Limb (tissue), 2 donors: ENCODE data around the gene TPBGL.

ENCODE experiments used
- DNase-seq, 2 donors: peaks; one replicate each; pipeline ENCODE4 v3.0.0-alpha.2; 2016; ENCODE audit errors: extremely low spot score in 2 of 2

TPBGL gene

DNA sequence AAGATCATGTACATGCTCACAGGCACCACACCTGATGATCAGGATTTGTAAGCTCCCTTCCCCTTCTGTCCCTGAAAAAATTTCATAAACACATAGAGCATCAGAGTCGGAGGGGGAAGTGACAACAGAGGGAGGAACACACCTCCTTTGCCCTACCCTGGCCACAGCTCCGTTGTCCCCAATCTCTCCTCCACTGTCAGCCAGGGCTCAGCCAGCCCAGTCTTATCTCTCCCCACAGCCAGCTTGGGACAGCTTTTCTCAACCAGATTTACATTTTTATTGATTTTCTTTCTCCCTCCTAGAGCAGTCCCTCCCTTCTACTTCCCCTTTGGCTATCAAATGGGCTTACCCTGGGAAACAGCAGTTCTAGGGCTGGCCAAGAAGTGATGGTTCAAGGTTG, 32.1 kb upstream of the TPBGL start:
- no peak for DNase-seq

DNA sequence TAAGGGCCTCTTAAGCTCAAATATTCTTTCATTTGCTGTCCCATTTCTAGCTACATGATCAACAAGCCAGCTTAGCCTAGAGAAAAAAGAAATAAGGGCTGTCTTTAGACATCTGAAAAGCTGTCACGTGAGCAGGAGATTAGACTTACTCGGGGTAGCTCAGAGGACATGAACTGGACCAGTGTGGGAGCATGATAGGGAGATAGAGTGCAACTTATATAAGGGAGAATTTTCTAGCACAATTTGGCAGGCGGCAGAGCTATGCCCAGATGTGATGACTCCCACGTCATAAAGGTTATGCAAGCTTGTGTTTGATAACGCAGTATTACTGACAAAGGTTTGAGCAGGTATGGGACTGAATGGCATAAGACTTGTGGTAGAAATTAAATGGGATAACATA, 28.2 kb upstream of the TPBGL start:
- DNase-seq, result no peak

DNA sequence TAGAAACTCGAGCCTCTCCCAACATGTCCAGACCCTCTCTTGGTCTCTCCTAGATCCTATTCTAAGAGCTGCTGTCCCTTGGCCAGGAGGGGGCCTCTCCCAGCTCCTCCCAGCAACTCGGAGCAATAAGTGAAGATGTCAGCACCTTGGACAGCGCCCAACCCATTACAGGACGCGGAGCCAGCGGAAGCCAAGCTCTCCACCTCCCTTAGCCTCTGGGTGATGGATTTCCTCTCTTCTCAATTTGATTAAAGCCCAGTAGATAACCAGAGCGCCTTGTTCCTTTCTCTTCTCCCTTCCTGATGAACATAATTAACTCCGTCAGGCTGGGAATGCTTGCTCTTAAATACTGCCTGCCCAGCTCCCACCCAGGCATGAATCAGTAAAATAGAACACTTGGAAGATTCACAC, 26.2 kb upstream of the TPBGL start:
- peak; percentile 77 to 86 for DNase-seq

DNA sequence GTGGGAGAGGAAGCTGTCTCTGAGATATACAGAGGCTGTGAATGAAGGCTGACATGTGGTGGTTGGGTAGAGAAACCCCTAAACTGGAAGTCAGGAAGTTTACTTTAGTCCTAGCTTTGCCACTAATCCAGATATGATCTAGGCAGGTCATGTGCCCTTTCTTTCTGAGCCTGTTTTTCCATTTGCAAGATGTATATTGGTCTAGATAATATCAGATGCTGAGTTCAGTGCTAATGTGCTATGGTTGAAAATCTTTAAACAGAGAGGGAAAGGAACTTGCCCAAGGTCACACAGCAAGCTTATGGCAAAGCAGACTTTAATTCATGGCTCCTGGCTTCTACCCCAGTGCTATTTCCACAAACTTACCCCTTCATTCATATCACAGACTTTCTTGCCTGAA, 25.7 kb upstream of the TPBGL start:
- DNase-seq, result no peak

DNA sequence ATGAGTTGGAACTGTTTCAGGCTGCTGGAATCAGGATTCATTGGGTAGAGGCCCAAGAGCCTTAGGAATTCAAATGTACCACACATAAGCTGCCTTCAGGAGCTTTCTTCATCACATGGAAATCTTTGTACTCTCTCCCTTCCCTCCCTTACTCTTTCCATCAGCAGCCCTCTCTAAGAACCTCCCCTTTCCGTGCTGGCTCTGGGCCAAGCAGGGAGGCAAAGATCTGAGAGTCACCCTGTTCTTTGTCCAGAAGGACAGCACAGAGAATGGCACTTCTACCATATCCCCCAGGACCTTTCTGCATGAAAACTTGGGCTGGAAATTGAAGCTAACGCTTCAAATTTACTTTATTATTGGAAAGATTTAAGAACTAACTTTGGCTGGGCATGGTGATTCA, 20.7 kb upstream of the TPBGL start:
- DNase-seq, result no peak

DNA sequence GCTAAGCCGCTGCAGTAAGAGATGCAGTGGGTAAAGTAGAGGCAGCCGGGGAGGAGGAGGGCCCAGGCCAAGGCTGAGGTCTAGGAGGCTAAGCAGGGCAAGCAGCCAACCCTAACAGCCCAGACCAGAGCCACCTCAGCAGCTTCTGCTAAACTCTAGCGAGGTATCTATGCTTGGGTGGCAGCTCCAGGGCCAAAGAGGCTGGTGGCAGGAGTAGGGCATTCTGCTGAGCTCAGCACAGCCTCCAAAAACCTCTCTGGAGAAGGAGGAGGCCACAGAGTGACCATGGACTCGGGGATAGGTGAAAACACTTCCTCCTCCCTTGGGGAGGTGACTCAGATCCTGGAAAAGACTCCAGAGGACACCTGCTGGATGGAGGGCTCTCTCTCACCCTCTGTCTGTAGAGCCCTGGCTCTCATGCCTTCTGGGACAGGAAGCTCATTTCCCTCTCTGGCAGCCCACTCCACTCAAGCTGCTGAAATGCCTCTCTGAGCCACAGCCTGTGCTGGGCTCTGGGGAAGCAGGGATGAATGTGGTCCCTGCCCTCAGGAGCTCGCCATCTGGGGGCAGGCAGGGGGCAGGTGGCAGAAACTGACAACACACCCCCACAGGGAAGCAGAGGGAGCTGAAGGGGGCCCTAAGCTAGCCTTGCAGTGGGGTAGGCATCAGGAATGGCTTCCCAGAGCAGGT, 16.5 kb upstream of the TPBGL start:
- DNase-seq, result no peak

DNA sequence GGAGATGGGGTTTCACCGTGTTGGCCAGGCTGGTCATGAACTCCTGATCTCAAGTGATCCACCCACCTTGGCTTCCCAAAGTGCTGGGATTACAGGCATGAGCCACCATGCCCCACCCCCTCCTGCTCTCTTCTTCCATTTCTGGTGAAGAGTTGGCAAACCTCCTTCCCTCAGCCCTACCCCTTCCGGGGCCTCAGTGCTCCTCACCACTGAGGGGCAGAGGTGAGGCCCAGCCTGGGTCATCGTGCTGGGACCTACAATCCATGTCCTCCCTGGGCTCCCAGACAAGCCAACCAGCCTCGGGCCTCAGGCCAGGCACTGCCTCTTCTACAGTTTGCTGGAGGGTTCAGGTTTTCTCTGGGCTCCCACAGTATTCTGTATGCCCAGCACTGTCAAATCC, 14.8 kb upstream of the TPBGL start:
- DNase-seq, result no peak

DNA sequence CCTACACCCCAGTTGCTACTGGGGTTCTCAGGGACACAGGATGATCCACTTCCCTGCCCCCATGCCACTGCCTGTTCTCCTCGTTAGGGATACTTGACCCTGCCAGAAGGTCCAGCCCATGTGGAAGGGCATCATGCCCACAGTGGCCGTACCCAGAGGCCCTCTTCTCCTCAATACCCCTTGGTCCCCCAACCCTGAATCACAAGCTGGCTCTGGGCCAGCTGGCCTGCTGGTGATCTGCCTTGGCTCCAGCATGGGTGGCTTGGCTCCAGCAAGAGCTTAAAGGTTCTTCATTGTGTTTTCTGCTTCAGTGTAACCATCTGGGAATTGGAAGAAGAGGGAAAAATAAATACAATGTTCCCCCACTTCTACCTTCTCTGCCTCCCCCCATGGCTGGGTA, 11.1 kb upstream of the TPBGL start:
- DNase-seq, result no peak

DNA sequence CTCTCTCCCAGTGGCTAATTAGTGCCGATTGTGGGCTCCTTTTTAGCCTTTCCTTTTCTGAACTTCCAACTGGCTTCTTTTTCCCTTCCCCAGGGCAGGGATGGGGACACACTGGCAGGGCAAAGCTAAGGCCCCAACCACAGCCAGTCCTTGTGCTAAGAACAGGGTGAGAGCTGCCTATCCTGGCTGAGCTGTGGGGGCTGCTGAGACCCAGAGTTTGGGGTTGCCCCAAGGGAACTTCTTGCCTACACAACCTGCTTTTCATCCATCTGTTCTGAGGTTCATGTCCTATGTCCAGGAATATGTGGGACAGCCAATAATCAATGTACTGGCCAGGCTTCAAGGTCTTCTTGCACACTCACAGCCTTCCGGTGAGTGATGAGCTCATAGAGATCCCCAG, 10.0 kb upstream of the TPBGL start:
- no peak for DNase-seq

DNA sequence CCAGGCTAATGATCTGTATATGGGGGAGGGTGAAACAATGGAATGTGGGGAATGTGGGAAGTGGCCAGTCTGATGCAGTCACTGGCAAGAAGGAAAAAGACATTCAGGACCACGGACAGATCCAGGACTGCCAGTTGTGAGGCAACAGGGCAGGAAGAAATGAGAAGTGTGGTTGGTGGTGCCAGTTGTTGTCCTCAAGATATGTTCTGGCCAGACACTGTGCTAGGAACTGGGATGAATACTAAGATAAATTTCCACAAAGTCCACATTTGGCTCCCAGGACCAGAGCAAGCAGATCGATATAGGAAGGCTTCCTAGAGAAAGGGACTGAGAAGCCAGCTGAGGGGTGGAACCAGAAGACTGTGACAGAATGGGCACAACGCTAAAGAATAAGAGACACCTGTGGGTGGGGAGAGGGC, 6.8 kb upstream of the TPBGL start:
- DNase-seq, result peak; percentile 39 to 50

DNA sequence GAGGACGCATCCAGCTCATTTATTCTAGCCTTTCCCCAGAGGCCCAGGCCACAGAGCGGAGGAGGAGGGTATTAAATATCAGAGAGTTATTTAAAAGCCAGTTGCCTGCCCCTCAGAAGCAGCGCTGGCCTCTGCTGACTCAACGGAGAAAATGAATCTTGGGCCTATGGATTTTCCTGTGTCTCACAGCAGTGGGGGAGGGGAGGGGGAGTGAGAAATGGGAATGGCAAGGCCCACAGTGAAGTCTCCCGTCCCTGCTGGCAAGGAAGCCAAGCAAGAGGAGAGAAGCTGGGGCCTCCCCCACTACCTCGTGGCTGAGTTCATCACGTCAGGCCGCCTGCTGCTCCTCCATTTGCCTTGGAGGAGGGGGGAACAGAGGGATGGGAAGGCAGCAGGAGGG, 4.5 kb upstream of the TPBGL start:
- DNase-seq, result no peak

DNA sequence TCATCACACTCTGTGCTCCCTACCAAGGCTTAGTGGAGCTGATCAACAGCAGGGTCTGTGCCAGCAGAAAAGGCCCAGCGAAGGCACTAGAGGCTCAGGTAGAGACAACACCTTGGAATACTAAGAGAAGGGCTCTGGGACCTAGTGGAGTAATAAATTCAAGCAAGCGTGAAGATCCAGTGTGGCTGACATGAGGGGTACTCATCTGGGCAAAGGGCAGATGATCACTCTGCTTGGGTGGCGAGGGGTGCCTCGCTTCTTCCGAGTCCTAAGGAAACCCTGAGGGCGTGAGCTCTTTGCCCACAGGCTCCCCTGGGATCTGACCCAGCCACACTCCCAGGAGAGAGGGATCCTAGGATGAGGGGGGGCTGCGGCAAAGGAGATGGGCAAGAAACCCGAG, 3.5 kb upstream of the TPBGL start:
- no peak for DNase-seq

DNA sequence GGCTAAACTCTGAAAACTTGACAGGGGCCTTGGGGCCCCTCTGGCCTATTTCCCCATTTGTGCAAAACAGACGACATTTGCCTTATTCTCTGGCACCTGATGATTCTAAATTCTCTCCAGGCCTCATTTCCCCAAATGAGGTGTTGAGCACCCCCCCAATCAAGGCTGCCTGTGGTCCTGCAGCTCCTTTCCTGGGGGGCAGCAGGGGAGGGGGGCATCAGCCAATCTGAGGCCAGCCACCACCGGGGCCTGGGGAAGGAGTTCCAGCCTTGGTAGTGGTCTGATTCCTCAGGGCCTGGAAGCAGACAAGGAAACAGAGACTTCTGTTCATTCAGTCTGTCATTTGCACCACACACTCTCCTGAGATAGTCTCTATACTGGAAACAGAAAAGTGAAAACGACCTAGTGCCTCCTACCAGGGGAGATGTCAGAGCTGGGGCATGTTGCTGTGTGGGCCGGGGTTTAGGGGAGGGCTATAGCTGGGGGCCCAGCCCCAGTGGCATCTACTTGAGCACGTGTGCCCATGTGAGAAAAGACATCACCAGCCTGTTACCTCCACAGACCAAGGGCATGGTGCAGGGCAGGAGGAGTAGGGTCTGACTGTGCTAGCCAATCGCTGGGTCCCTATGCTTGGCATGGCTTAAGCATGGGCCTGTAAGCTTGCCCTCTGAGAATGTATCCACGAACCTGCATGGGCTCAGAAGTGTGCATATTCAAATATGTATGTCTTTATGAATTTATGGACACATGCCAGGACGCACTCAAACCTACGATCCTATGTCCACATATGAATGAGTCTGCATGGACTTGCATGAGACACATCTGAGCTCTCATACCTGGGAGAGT, 1.8 kb upstream of the TPBGL start:
- no peak for DNase-seq

DNA sequence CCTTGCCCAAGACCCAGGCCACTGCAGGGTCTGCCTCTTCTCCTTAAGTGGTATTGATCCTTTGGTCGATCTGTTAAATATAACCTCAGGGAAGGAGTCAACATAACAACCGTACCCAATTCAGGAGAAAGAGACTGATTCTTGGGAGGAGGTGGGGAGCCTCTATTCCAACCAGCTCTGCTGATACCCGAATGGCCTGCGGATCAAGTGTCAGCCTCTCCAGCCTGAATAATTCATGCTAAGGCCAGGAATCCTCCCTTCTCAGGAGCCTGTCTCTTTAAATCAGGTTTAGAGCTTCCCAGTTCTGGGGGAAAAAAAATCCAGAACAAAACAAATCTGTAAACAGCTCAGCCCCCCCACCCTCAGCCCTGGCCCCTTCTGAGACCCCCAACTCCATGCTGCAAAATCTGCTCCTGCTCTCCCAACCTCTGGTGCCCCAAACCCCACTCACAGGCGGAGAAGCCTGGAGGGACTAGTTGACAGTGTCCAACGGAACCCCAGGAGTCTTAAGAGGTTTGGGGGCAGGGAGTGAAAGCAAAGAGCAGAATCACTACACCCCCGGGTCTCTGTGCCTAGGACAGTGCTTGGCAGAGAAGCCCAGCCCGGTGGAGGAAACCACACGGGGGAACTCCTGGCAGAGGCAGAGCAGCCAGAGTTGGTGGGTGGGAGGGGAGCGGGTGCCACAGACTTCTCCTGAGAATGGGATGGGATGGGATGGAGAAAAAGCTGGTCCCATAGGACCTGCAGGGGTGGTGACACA, 863 bp upstream of the TPBGL start:
- DNase-seq, result no peak

DNA sequence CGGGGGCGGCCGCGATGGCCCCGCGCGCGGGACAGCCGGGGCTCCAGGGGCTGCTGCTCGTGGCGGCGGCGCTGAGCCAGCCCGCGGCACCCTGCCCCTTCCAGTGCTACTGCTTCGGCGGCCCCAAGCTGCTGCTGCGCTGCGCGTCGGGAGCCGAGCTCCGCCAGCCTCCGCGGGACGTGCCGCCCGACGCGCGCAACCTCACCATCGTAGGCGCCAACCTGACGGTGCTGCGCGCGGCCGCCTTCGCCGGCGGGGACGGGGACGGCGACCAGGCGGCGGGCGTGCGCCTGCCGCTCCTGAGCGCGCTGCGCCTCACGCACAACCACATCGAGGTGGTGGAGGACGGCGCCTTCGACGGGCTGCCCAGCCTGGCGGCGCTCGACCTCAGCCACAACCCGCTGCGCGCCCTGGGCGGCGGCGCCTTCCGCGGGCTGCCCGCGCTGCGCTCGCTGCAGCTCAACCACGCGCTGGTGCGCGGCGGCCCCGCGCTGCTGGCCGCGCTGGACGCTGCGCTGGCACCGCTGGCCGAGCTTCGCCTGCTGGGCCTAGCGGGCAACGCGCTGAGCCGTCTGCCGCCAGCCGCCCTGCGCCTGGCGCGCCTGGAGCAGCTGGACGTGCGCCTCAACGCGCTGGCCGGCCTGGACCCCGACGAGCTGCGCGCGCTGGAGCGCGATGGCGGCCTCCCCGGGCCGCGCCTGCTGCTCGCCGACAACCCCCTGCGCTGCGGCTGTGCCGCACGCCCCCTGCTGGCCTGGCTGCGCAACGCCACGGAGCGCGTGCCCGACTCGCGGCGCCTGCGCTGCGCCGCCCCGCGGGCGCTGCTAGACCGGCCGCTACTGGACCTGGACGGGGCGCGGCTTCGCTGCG, 697 bp downstream of the TPBGL start:
- peak; percentile 82 to 94 for DNase-seq

DNA sequence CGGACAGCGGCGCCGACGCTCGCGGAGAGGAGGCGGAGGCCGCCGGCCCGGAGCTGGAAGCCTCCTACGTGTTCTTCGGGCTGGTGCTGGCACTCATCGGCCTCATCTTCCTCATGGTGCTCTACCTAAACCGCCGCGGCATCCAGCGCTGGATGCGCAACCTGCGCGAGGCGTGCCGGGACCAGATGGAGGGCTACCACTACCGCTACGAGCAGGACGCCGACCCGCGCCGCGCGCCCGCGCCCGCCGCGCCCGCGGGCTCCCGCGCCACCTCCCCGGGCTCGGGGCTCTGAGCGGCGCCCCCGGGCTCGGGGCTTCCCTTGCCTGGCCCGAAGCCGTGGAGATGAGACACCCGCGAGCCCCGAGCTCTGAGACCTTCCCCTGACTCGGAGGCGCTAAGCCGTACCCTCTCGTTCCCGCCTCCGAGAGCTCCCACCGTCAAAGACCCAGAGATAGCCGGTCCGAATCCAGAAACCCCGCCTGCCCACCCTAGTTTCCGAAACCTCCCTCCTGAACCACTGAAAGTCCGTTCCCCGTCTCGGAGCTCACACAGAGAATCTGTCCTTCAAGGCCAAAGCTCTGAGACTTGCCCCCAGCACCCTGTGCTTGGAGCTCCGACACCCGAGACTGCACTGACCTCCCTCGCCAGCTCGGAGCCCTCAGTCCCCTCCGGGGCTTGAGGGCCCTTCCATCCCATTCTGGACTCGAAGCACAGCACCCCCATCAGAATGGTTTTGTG, 1.5 kb downstream of the TPBGL start:
- no peak for DNase-seq

DNA sequence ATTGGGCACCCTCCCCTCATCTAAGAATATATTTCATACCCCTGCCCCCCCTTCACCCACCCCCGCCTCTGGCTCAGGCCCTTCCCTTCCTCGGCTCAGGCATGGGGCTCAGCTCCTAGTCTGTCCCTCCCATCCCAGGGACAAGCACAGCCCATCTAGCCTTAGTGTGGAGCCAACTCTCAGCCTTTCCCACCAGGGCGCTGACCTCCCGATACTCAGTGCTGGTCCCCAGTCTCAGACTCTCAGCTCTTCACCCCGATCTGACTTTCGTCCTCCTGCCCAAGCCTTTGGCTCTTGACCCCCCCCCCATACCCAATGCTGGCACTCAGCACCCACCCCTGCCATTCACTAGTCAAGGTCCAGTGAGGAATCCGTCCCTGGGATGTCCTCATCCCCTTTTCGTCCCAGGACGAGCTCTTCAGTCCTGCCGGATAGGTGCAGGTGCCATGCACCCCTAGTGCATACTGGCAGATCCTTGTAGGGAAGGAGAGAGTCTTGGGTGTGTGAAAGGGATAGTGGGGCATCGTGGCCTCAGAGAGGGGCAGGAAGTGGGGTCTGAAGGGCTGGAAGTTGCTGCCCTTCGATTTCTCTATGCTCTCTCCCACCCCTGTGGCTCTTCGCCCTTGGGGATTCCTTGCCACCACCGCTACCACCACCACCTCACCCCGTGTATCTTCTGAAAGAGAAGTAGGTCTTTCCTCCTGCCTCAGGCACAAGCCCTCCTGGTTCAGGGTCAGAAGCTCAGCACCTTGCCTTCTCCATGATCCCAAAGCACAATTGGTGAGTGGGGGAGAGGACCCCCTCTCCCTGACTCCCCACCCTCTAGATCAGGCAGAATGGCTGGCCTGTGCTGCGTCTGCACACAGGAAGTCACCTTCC, 2.4 kb downstream of the TPBGL start:
- peak in 1 of 2 donors; percentile 26 for DNase-seq

DNA sequence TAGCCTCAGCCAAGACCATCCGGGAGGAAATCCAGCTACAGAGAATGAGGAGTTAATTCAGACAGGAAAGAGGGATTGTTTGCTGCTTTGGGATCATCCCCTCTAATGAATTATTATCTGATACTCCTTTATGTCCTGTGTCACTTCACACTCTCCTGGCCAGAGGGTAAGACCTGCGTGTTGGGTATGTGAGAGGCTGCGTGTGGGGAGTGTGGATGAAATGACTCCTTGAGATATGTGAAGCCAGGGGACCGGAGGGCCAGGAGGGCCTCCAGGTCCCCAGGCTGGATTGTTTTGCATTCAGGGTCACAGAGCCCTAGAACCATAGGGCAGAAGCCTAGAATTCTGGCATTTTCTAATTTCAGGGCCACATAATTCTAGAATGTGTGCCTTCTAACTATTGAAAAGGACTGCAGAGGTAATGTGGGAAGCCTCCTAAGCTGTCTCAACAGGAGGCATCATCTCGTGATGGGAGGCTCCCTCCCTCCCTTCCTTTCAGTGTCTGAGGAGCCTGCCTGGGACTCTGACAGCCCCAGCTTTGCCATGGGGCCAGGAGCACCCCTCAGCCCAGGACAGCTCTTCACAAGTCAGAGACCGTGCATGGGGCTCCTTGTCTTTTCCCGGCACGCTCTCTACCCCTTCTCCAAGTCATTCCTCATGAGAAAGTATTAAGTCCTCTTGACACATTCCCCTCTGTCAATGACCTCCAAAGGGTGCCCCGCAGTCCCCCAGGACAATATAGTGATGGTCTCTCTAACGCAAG, 3.7 kb downstream of the TPBGL start:
- peak in 1 of 2 donors; percentile 7 for DNase-seq
